Natural killer cell treated with Interleukin-12 subunit alpha and Interleukin-12 subunit beta and Interleukin-15 and Interleukin-18, amount 100 ng/mL, for 72 hours (primary cell): ENCODE results near the gene CASS4. TPM values are rescaled to one million over a fixed set of nuclear protein-coding genes. Genes with fewer than 3 reads are reported as not detected.
"Not testable (repeated sequence)": the region's sequence is repeated elsewhere in the genome, so short reads cannot be mapped to it uniquely, and the experiment has no call there.

Experiments
- ATAC-seq, 2 donors: fragments of 150-1000 bp; cut with Tn5 transposase in 1 of 2; sonication (Bioruptor Pico), chemical (Tn5 transposase) in 1 of 2; 2 replicates each; pipeline ENCODE4 v1.10.0; 2021
- DNase-seq: peaks from one replicate; pipeline ENCODE4 v3.0.0; 2022; ENCODE audit warnings: low spot score
- H3K27ac Mint-ChIP-seq, 2 donors: 1 replicate in 1 of 2; 2 replicates in 1 of 2; pipeline ENCODE4 v1.8.0; 2022; ENCODE audit warnings: mixed read lengths in 2 of 2, mild to moderate bottlenecking in 1 of 2, moderate library complexity in 1 of 2
- H3K27me3 Mint-ChIP-seq, 2 donors: 1 replicate in 1 of 2; 2 replicates in 1 of 2; pipeline ENCODE4 v1.8.0; 2022; ENCODE audit warnings: mixed read lengths in 2 of 2
- H3K36me3 Mint-ChIP-seq: one replicate; pipeline ENCODE4 v1.8.0; 2022; ENCODE audit warnings: mixed read lengths
- H3K4me1 Mint-ChIP-seq, 2 donors: 1 replicate in 1 of 2; 2 replicates in 1 of 2; pipeline ENCODE4 v1.8.0; 2022; ENCODE audit warnings: low read depth in 2 of 2, mixed read lengths in 2 of 2, mild to moderate bottlenecking in 1 of 2
- H3K4me3 Mint-ChIP-seq: one replicate; pipeline ENCODE4 v1.8.0; 2022; ENCODE audit warnings: mixed read lengths
- H3K9me3 Mint-ChIP-seq: 2 replicates; pipeline ENCODE4 v1.8.0; 2022; ENCODE audit warnings: mixed read lengths
- total RNA-seq, 2 donors: library from RNA; stranded (reverse); gene quantifications; one replicate each; pipeline ENCODE4 v1.2.3, GENCODE V29; 2022

CASS4 gene
- total RNA-seq, 2 donors from 2014 or later = 1.3 to 4.1 TPM

DNA sequence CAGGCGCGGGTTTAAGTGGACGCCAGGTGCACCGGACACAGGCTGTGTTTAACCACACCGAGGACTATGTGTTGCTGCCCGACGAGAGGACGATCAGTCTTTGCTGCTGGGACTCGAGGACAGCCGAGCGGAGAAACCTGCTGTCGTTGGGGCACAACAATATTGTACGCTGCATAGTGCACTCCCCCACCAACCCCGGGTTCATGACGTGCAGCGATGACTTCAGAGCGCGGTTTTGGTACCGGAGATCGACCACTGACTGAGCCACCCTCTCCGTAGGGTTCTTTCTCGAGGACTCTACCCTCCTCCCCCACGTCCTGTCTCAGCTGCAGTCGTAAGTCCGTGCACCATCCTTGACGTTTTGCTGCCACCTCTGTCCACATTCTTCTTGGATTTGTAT lies 8.6 kb upstream of the CASS4 start:
- H3K4me3 Mint-ChIP-seq = no peak overlapping the region
- peaks cover 8 to 10% of the 10 kb centered on the region in 2 donors for H3K4me1 Mint-ChIP-seq
- no peaks in the 10 kb centered on the region for H3K27me3 Mint-ChIP-seq
- ATAC-seq (no peak), DNase-seq (no peak)
- no peak overlapping the region for H3K27ac Mint-ChIP-seq
- no peaks in the 10 kb centered on the region for H3K9me3 Mint-ChIP-seq
- peaks cover 18% of the 10 kb centered on the region for H3K36me3 Mint-ChIP-seq

DNA sequence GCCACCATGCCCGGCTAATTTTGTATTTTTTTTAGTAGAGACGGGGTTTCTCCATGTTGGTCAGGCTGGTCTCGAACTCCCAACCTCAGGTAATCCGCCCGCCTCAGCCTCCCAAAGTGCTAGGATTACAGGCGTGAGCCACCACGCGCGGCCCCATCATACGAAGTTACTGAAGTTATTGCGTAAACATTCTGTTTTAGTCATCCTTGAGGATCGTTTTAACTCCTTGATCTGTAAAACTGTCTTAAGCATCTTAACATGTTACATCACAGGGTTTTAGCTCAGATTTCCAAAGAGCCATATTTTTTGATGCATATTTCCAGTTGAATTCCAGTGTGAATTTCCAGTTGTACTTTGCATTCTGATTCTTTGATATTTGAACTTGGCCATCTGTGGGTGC lies 6.7 kb upstream of the CASS4 start:
- not testable (repeated sequence) for H3K9me3 Mint-ChIP-seq, ATAC-seq, H3K4me3 Mint-ChIP-seq, H3K4me1 Mint-ChIP-seq, H3K27me3 Mint-ChIP-seq, H3K27ac Mint-ChIP-seq, DNase-seq
- H3K36me3 Mint-ChIP-seq = peaks cover 16% of the 10 kb centered on the region

DNA sequence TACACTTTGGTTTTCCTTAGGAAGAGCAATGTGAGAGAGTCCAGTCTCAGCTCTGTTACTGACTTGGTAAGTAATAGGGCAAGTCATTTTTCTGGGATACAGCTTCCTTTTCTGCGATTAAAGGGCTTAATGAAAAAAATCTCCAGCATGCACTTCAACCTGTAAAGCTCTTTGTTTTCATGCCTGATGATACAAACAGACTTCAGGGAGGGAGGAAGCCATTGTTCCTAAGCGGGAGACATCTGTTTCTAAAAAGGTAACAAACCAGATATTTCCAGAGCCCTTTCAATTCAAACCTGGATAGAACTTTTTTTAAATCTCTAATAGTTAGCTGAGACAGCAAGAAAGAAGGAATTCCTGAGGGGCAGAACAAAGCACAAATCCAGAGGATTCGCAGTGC lies 5.2 kb upstream of the CASS4 start:
- Mint-ChIP-seq H3K27ac (no peak overlapping the region), H3K27me3 (no peaks in the 10 kb centered on the region)
- ATAC-seq = no peak

DNA sequence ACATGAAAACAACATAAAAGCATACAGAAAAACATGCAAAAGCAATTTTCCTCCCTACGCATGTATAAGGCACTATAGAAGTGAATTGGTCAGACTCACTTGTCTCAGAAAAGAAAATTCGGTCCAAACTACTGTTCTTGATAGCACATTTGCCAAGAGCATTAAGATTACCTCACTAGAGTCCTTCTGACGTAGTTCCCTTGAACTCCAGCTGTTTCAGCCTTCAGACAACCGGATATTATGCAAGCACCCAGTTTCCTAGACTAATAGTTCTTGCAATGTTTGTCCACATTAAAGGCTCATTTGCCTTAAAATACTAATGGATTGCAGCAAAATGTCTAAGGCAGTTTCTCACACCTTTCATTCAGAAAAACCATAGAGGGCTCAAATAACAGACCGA lies 2.5 kb upstream of the CASS4 start:
- peaks cover 33% of the 10 kb centered on the region in 2 donors for H3K4me1 Mint-ChIP-seq

More for the DNA sequence above, 5.2 kb upstream of the CASS4 start:
- peaks cover 16% of the 10 kb centered on the region for H3K36me3 Mint-ChIP-seq
- DNase-seq = no peak
- no peaks in the 10 kb centered on the region for H3K9me3 Mint-ChIP-seq
- H3K4me3 Mint-ChIP-seq = no peak overlapping the region
- H3K4me1 Mint-ChIP-seq = peaks cover 11 to 17% of the 10 kb centered on the region in 2 donors

DNA sequence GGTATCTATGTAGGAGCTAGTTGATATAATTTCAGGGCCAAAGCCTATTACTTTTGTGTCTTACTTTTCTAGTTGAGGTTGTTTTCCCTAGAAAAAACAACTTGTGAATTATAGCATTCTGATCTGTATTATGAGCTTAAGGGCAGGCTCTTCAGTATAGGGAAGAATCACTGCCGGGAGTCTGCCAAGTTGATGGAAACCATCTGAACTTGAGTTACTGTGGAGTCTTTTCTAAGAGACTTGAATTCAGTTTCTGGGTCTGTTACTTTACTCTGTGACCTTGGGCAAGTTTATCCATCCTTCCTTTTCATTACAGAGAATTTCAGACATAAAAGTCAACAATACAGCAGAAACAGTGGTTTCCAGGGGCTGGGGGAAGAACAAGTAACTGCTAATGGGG lies 2.1 kb upstream of the CASS4 start:
- Mint-ChIP-seq H3K36me3 (peaks cover 26% of the 10 kb centered on the region), H3K4me3 (peak overlapping the region; percentile 13)

More for the DNA sequence above, 2.5 kb upstream of the CASS4 start:
- Mint-ChIP-seq H3K27ac (peak overlapping the region in 1 of 2 donors; percentile 59), H3K9me3 (peaks cover 4% of the 10 kb centered on the region), H3K27me3 (no peaks in the 10 kb centered on the region), H3K36me3 (peaks cover 26% of the 10 kb centered on the region), H3K4me3 (peak overlapping the region; percentile 13)
- no peak for ATAC-seq
- no peak for DNase-seq

DNA sequence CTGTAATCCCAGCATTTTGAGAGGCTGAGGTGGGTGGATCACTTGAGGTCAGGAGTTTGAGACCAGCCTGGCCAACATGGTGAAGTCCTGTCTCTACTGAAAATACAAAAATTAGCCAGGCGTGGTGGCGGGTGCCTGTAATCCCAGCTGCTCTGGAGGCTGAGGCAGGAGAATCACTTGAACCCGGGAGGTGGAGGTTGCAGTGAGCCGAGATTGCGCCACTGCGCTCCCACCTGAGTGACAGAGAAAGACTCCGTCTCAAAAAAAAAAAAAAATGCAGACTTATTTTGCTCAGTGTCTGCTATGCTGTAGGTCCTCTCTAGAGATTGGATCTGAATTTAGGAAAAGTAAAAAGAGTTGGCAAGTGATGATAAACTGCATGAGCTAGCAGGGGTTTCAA lies 773 bp upstream of the CASS4 start:
- not testable (repeated sequence) for H3K9me3 Mint-ChIP-seq, H3K27me3 Mint-ChIP-seq, DNase-seq, ATAC-seq
- peak overlapping the region; percentile 92 for H3K4me3 Mint-ChIP-seq
- peaks cover 18% of the 10 kb centered on the region for H3K36me3 Mint-ChIP-seq
- peaks cover 38 to 44% of the 10 kb centered on the region in 2 donors for H3K4me1 Mint-ChIP-seq
- H3K27ac Mint-ChIP-seq = peak overlapping the region; percentile 91 to 93

More for the DNA sequence above, 2.1 kb upstream of the CASS4 start:
- Mint-ChIP-seq H3K27ac (peak overlapping the region; percentile 59 to 82), H3K4me1 (peaks cover 35 to 37% of the 10 kb centered on the region in 2 donors), H3K9me3 (peaks cover 4% of the 10 kb centered on the region), H3K27me3 (no peaks in the 10 kb centered on the region)
- DNase-seq (no peak), ATAC-seq (no peak)

DNA sequence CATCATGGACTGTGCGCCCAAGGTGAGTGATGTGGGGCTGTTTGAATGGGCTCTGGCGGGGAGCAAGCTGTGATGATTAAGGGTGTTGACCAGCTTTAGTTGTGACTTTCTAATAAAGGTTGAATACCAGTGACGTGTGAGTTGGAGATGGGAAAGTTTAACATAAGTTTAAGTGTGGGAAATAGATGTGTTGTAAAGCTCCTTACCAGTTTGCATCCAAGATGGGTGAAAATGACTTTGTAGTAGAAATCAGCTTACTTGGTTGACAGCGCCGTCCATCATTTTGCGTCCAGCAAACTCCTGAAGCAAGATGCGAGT lies 372 bp downstream of the CASS4 start:
- ATAC-seq = no peak
- H3K4me1 Mint-ChIP-seq = peaks cover 44 to 49% of the 10 kb centered on the region in 2 donors
- no peaks in the 10 kb centered on the region for H3K27me3 Mint-ChIP-seq
- no peak for DNase-seq
- peak overlapping the region; percentile 92 for H3K4me3 Mint-ChIP-seq
- H3K27ac Mint-ChIP-seq = peak overlapping the region; percentile 91 to 93
- peaks cover 4% of the 10 kb centered on the region for H3K9me3 Mint-ChIP-seq
- peaks cover 16% of the 10 kb centered on the region for H3K36me3 Mint-ChIP-seq

DNA sequence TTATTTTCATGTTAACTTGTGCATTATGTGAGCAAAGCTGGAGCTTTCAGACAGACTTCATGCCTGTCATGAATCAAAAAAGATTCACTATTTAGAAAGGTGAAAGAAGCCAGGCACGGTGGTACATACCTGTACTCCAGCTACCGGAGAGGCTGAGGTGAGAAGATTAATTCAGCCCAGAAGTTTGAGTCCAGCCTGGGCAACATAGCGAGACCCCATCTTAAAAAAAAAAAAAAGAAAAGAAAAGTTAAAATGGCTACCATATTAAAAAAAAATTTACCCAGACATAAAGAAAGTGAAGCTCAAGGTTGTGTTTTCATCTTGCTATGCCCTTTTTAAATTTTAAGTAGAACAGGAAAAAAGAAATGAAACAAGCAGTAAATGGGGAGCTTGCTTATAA lies 889 bp downstream of the CASS4 start:
- Mint-ChIP-seq H3K27ac (peak overlapping the region; percentile 91 to 93), H3K4me1 (peaks cover 49 to 54% of the 10 kb centered on the region in 2 donors), H3K4me3 (peak overlapping the region; percentile 92), H3K27me3 (no peaks in the 10 kb centered on the region), H3K36me3 (peaks cover 16% of the 10 kb centered on the region), H3K9me3 (peaks cover 4% of the 10 kb centered on the region)
- no peak for DNase-seq
- no peak for ATAC-seq

DNA sequence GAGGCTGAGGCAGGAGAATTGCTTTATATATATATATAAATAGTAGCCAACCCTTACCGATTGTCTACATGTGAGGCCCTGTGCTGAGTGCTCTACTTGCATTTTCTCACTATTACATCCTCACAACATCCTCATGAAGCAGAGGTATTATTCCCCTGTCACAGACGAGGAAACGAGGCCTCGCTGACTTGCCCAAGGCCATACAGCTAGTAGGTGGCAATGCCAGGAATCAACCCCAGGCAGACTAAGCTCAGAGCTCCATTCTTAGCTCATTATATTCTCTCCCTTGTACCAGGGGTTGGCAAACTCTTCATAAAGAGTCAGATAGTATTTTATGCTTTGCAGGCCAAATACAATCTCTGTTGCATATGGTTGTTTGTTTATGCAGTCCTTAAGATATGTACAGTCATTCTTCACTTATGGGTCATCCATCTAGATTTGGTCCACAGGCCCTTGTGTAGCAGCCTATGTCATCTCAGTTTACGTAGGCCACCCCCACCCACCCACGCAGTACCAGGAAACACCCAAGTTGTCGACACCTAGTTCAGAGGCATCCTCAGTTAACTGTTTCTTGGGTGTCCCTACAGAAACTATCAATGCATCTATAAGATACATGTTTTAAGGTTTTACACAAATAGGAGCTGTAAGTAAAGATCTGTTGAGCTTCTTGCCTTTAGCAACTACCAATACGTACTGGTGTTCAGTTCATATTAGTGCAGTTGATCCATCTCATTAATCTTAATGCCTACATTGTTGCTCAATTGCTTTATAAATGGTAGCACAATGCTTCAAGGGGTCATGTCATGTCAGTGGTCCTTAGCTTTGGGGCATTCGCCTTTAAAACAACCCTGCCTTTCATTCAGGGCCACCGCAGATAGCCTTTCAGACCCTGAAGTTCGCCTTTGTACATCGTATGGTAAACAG lies 3.0 kb downstream of the CASS4 start:
- peak; percentile 77 for DNase-seq
- H3K4me1 Mint-ChIP-seq = peaks cover 56 to 63% of the 10 kb centered on the region in 2 donors
- H3K4me3 Mint-ChIP-seq = peak overlapping the region; percentile 70
- H3K9me3 Mint-ChIP-seq = peaks cover 4% of the 10 kb centered on the region
- ATAC-seq = peak; percentile 88
- no peaks in the 10 kb centered on the region for H3K27me3 Mint-ChIP-seq
- peak overlapping the region; percentile 57 to 93 for H3K27ac Mint-ChIP-seq
- peaks cover 11% of the 10 kb centered on the region for H3K36me3 Mint-ChIP-seq

DNA sequence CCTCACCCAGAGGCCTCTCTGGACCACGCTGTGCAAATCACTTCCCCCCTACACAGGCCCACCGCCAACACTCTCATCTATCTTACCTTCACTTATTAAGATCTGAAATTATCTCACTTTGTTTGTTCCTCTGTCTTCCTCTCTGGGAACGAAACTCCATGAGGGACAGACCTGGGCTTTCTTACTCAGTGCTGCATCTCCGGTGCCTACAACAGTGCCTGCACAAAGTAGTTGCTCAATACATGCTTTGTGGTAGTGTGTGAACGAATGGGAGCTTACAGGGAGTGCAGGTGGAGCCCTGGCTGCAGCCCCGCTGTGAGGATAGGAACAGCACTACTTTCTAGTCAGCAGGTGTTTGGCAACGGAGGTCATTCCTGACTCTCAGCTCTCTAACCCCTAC lies 5.3 kb downstream of the CASS4 start:
- H3K4me3 Mint-ChIP-seq = no peak overlapping the region
- H3K4me1 Mint-ChIP-seq = peaks cover 52 to 61% of the 10 kb centered on the region in 2 donors
- DNase-seq (no peak), ATAC-seq (no peak)
- H3K36me3 Mint-ChIP-seq = peaks cover 7% of the 10 kb centered on the region
- no peaks in the 10 kb centered on the region for H3K27me3 Mint-ChIP-seq
- peaks cover under 1% of the 10 kb centered on the region for H3K9me3 Mint-ChIP-seq
- peak overlapping the region; percentile 83 to 84 for H3K27ac Mint-ChIP-seq

DNA sequence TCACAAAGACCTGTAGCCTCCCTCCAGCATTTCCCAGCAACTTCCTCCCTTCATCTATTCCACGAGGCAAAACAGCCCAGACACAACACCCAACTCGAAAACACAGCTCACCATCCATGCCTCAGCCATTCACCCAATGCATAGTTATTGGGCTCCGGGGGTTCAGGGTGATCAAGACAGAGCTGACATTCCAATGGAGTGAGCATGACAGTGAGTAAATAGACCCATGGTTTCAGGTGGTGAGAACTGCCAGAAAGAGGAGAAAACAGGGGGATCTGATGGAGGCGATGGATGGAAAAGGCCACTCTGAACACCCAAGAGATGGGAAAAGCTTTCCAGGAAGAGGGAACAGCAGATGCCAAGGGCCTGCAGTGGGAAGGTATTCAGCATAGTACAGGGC lies 5.9 kb downstream of the CASS4 start:
- Mint-ChIP-seq H3K27me3 (no peaks in the 10 kb centered on the region), H3K4me3 (peak overlapping the region; percentile 70), H3K9me3 (no peaks in the 10 kb centered on the region), H3K36me3 (peaks cover 6% of the 10 kb centered on the region), H3K27ac (peak overlapping the region; percentile 83 to 84), H3K4me1 (peaks cover 48 to 55% of the 10 kb centered on the region in 2 donors)
- DNase-seq (no peak), ATAC-seq (no peak)

DNA sequence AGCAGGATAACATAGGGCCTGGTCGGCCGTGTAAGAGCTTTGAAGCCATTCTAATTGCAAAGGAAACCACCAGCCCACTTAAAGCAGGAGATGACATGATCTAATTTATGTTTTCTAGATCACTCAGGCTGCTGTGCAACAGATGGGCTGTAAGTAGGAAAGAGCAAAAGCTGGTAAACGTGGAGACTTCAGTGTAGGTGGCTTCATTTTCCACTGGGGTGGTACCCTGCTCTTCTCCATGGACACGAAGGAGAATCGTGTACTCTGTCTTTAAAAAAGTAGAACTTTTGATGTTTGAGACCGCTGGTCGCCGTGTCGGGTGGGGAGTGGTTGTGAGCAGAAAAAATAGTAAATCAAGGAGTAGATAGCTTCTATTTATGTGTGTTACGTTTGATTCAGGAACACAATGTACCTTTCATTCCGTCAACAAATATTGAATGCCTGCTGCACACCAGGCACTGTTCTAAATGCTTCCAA lies 6.4 kb downstream of the CASS4 start:
- ATAC-seq = peak in 1 of 2 donors; percentile 26
- H3K27ac Mint-ChIP-seq = peak overlapping the region; percentile 83 to 84
- DNase-seq = no peak
- H3K4me3 Mint-ChIP-seq = peak overlapping the region; percentile 70
- H3K4me1 Mint-ChIP-seq = peaks cover 47 to 53% of the 10 kb centered on the region in 2 donors
- H3K27me3 Mint-ChIP-seq = no peaks in the 10 kb centered on the region
- H3K9me3 Mint-ChIP-seq = no peaks in the 10 kb centered on the region
- peaks cover 6% of the 10 kb centered on the region for H3K36me3 Mint-ChIP-seq

DNA sequence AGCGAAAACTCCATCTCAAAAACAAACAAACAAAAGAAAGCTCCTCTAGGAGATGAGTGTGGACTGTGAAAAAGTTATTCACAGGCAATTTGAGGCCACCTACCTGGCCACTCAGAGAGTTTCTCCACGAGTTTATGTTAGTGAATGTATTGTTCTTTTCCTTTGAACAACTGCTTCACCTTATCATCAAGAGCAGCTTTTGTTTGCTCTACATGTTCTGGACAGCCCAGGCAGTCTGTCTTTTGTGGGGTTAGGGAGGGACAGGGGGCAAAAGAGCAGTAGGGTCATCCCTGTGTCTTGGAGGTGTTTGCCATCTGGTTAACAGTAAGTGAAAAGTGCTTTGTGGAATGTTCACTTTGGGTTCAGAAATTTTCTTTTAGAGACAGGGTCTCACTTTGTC lies 8.0 kb downstream of the CASS4 start:
- Mint-ChIP-seq H3K36me3 (no peaks in the 10 kb centered on the region), H3K4me1 (peaks cover 39 to 41% of the 10 kb centered on the region in 2 donors), H3K27ac (no peak overlapping the region), H3K9me3 (no peaks in the 10 kb centered on the region), H3K27me3 (no peaks in the 10 kb centered on the region), H3K4me3 (no peak overlapping the region)
- DNase-seq (no peak), ATAC-seq (no peak)

DNA sequence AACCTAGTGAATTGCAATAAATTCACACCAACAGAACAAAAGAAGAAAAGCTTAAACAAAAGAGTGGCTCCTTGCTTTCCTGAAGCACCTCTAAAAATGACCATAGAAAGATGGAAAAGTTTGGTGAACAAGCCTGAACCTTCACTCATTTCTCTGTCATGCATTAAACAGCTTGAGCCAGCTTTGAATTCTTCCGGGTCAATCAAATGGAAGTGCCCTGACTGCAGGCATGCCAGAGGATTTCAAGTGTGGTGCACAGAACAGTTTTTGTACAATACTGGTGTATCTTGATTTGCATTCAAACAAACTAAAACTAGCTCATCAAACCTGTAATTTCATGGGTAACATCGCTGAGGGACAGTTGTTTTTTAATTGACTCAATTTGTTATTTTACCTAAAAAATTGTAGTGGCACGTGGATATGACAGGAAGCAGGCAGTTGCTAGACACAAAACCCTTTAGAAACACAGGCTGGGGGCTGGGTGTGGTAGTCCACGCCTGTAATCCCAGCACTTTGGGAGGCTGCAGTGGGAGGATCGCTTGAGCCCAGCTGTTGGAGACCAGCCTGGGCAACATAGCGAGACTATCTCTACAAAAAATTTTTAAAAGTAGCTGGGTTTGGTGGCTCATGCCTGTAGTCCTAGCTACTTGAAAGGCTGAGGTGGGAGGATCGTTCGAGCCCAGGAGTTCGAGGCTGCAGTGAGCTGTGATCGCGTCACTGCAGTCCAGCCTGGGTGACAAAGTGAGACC lies 9.1 kb downstream of the CASS4 start:
- Mint-ChIP-seq H3K9me3 (no peaks in the 10 kb centered on the region), H3K4me3 (no peak overlapping the region), H3K36me3 (no peaks in the 10 kb centered on the region), H3K27ac (peak overlapping the region; percentile 16 to 75), H3K27me3 (no peaks in the 10 kb centered on the region), H3K4me1 (peaks cover 33 to 36% of the 10 kb centered on the region in 2 donors)
- DNase-seq (no peak), ATAC-seq (no peak)
